Body of pancreas (tissue), 4 donors: ENCODE data around the gene SLC18B1. TPM values are rescaled to one million over a fixed set of nuclear protein-coding genes. Genes with fewer than 3 reads are reported as not detected.
A peak's percentile ranks its signal among the peaks of the same experiment; 100 is the strongest.

Source experiments
- ATAC-seq: fragments of 150-250 bp; one replicate; pipeline ENCODE4 v1.9.1; 2016
- DNase-seq, 4 donors: peaks; one replicate each; pipeline ENCODE4 v3.0.0-alpha.2; 2019
- H3K27ac ChIP-seq, 4 donors: fragments of 200-600 bp; sonication (generic); 1 replicate in 3 of 4; 2 replicates in 1 of 4; pipeline versions ENCODE4 v1.5.1 to v1.6.1; 2016 to 2019; ENCODE audit warnings: mild to moderate bottlenecking in 1 of 4, mixed read lengths in 1 of 4, moderate library complexity in 1 of 4
- H3K27me3 ChIP-seq, 2 donors: fragments of 200-600 bp; sonication (generic); one replicate each; pipeline ENCODE4 v1.6.0; 2016; ENCODE audit warnings: mild to moderate bottlenecking in 1 of 2
- H3K36me3 ChIP-seq, 2 donors: fragments of 200-600 bp; sonication (generic); replicated peaks in 1 of 2; 2 replicates each; pipeline ENCODE4 v1.5.1; 2016; ENCODE audit warnings: low read depth in 2 of 2; ENCODE audit not compliant: insufficient read depth in 1 of 2
- H3K4me1 ChIP-seq: fragments of 200-600 bp; sonication (generic); one replicate; pipeline ENCODE4 v1.6.0; 2016
- H3K4me3 ChIP-seq, 2 donors: fragments of 200-600 bp; sonication (generic); 1 replicate in 1 of 2; 2 replicates in 1 of 2; pipeline ENCODE4 v1.5.1; 2016 to 2019
- H3K9me3 ChIP-seq, 3 donors: fragments of 200-600 bp; sonication (generic); 1 replicate in 2 of 3; 2 replicates in 1 of 3; pipeline ENCODE4 v1.5.1; 2016
- POLR2A ChIP-seq, 3 donors: fragments of 450-650 bp; IDR thresholded peaks; one replicate each; pipeline ENCODE4 v1.6.1; 2016; ENCODE audit warnings: antibody characterized with exemption in 3 of 3, mild to moderate bottlenecking in 2 of 3
- WGBS, 2 donors: methylation state at CpG; one replicate each; pipeline ENCODE4 v1.1.5; 2017; 5-methylcytosine and 5-hydroxymethylcytosine counted together
- intact Hi-C: fragments of 100-400 bp; cut with DNase I; formaldehyde crosslinking; loops from one replicate; pipeline ENCODE4 v1.15.1; 2023
- total RNA-seq, 2 donors: library from RNA; depleted of rRNA; stranded (reverse); fragments of >200 nt; gene quantifications; one replicate each; pipeline ENCODE4 v1.1.0, GENCODE V29; 2016
- TF ChIP-seq, protein P1 (sequence below), 7 experiments: fragments of 450-650 bp in 4 of 7; fragments of 200-600 bp in 3 of 7; sonication (generic) in 3 of 7; IDR thresholded peaks; one replicate each; pipeline ENCODE4 v1.5.1; 2016 to 2019; ENCODE audit warnings: antibody characterized with exemption in 7 of 7

Gene SLC18B1
- 1 to 10 TPM; 7.3 to 9.9 TPM for total RNA-seq

DNA sequence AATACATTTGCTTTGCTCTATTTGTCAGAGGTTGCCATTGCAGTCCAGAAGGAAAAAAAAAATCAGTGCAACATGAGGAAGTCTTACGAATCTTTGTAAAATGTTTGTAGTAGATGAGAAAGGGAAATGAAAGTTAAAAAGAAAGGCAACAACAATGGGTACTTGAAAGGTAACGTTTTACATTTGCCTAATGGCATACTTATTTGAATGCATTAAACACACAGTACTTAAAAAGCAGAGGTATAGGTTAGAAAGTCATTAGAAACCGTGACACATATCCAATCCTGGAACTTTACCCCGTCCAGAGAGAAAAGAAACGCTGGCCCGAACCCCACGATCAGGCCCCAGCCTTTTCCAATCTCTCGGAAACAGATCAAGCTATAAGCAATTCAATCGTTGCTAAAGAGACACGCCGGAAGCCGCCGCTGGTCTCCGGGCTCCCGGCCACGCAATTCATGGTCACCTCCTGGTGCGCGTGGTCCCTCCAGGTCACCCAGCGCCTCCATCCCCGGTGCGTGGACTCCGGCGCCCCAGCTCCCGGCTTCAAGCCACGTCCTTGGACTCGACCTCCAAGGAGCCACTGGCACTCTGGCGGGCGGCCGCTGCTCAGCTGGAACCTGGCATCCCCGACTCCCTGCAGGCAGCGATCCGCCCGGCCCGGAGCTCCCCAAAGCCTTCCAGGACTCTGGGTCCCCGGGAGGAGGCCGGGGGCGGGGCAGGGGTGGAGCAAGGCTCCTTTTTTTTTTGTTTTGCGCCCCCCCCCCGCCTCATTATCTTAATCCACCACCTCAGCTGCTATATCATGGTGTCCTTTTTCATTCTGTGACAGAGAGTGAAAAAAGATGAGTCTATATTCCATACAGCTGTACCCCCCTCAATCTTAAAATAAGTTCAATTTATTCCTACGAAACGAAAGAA, at the start of gene SLC18B1:
TSS of gene SLC18B1 (minus strand) at position 687 of the 918 bp plus-strand sequence. CDS start at position 506, 181 bp downstream.
- TF ChIP-seq, protein P1, sequence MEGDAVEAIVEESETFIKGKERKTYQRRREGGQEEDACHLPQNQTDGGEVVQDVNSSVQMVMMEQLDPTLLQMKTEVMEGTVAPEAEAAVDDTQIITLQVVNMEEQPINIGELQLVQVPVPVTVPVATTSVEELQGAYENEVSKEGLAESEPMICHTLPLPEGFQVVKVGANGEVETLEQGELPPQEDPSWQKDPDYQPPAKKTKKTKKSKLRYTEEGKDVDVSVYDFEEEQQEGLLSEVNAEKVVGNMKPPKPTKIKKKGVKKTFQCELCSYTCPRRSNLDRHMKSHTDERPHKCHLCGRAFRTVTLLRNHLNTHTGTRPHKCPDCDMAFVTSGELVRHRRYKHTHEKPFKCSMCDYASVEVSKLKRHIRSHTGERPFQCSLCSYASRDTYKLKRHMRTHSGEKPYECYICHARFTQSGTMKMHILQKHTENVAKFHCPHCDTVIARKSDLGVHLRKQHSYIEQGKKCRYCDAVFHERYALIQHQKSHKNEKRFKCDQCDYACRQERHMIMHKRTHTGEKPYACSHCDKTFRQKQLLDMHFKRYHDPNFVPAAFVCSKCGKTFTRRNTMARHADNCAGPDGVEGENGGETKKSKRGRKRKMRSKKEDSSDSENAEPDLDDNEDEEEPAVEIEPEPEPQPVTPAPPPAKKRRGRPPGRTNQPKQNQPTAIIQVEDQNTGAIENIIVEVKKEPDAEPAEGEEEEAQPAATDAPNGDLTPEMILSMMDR (IDR thresholded peaks at IDR 0.05), result no peak
- TF ChIP-seq POLR2A (IDR thresholded peaks at IDR 0.05), result peak in 2 of 3 donors; percentile 45 to 46
- ATAC-seq (peak; percentile 64), DNase-seq (peak; percentile 55 to 70 (median 58))
- Histone ChIP-seq H3K9me3 (no peaks in the 10 kb centered on the region), H3K4me1 (no peaks in the 10 kb centered on the region), H3K4me3 (peak within 1 kb of the TSS; percentile 88 to 99), H3K36me3 (no peaks in the 10 kb centered on the region), H3K27me3 (no peaks in the 10 kb centered on the region), H3K27ac (no peak within 1 kb of the TSS)
- intact Hi-C loops, result no loop called here
- WGBS, 2 donors, result 0% methylated on average over 20 to 41 of the region's 41 CpGs

DNA sequence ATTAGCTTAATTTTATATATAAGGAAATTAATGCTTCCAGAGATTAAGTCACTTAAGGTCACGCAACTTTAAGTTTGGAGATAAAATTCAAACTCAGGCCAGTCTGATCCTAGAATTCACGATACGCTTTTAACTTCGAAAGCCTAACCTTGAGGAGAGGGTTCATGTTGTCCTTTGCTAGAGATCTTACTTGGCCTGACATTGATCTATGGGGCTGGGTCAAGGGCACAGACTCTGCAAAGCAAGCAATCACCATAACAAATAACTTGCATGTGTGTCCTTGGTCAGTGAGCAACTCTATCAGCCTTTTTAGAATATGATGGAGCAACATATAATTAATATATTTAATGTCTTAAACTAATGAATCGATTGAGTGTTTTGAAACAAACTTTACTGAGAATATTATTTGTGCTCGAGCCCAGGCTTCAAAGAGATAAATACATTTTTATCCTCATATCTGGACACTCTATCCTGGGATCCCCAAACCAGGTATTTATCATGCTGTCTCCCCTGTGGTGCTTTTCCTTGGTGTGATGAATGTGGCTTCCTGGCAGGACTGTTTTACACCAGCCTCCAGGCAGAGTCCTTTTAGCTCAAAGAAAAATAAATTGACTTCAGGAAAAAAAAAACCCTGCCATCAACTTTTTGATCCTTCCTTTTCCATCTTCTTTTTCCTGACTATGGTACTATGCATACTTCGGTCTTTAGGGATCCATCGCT, 45.0 kb upstream of the SLC18B1 start:
- intact Hi-C loops, result no loop called here
- no peak for ATAC-seq
- Histone ChIP-seq H3K27me3 (no peaks in the 10 kb centered on the region), H3K36me3 (no peaks in the 10 kb centered on the region), H3K4me3 (no peak overlapping the region), H3K27ac (no peak overlapping the region), H3K9me3 (no peaks in the 10 kb centered on the region), H3K4me1 (no peaks in the 10 kb centered on the region)
- 49 to 57% methylated on average over 8 of the region's 8 CpGs for WGBS, 2 donors
- TF ChIP-seq, protein P1 (IDR thresholded peaks at IDR 0.05), result no peak
- TF ChIP-seq POLR2A (IDR thresholded peaks at IDR 0.05), result no peak
- DNase-seq, result no peak

DNA sequence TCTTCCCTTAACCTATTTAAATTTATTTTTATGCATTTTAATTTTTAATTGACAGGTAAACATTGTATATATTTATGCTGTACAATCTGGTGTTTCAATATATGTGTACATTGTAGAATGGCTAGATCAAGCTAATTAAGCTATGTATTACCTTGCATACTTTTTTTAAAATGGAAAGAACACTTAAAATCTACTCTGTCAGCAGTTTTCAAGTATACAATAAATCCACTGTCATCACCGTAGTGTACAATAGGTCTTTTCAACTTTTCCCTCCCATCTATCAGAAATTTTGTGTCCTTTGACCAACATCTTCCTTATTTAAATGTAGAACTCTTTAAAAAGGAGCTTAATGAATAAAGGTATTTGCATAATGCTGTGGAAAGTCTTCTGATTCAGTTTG, 43.5 kb upstream of the SLC18B1 start:
- WGBS, 2 donors, result 37 to 41% methylated on average over 1 of the region's 1 CpG
- H3K36me3 ChIP-seq, result no peaks in the 10 kb centered on the region
- DNase-seq, result no peak
- ATAC-seq, result no peak
- H3K27me3 ChIP-seq, result no peaks in the 10 kb centered on the region
- TF ChIP-seq POLR2A (IDR thresholded peaks at IDR 0.05), result no peak
- TF ChIP-seq, protein P1 (IDR thresholded peaks at IDR 0.05), result no peak
- H3K4me1 ChIP-seq, result no peaks in the 10 kb centered on the region
- no peak overlapping the region for H3K27ac ChIP-seq
- no peaks in the 10 kb centered on the region for H3K9me3 ChIP-seq
- no peak overlapping the region for H3K4me3 ChIP-seq
- intact Hi-C loops, result no loop called here

DNA sequence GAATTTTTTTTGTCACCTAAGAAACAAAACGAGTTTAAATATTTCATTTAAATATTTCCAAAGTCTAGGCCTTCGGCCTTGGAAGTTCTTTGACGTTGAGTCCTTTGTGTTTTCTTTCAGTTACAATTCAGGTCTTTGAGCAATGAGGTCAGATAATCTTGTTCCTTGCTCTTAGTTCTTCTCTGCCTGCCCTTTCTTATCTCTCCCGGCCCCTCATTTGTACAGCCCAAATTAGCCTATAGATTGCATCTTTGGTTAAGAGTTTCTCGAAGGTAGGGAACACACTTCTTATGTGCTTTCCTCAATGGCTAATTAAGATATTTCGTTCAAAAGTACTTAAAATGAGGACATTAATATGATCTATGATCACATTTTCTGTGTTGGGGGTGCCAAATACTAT, 34.5 kb upstream of the SLC18B1 start:
- Histone ChIP-seq H3K4me1 (no peaks in the 10 kb centered on the region), H3K9me3 (no peaks in the 10 kb centered on the region), H3K4me3 (no peak overlapping the region), H3K27ac (no peak overlapping the region), H3K27me3 (no peaks in the 10 kb centered on the region), H3K36me3 (no peaks in the 10 kb centered on the region)
- DNase-seq (no peak), ATAC-seq (no peak)
- 76 to 80% methylated on average over 6 of the region's 6 CpGs for whole genome bisulfite sequencing, 2 donors
- no peak for TF ChIP-seq POLR2A (IDR thresholded peaks at IDR 0.05)
- TF ChIP-seq, protein P1 (IDR thresholded peaks at IDR 0.05), result no peak
- intact Hi-C loops, result loop anchor here (10.0 kb wide), 1 partner anchor 682 kb away; no protein-coding TSS in a partner anchor
